Measurements from ENCODE around the gene RIMBP2. TPM values are rescaled to one million over a fixed set of nuclear protein-coding genes. Genes with fewer than 3 reads are reported as not detected.

RIMBP2 gene
- total RNA-seq, 1 experiment from 2014 or later, result not detected

- Mint-ChIP-seq H3K36me3 (ENCODE audit: insufficient read depth, unreplicated experiment) (no peaks in the 10 kb centered on the region), H3K4me1 (ENCODE audit: insufficient read depth, unreplicated experiment) (no peaks in the 10 kb centered on the region), H3K9me3 (ENCODE audit: unreplicated experiment) (no peaks in the 10 kb centered on the region), H3K4me3 (ENCODE audit: unreplicated experiment) (no peak overlapping the region), H3K27me3 (ENCODE audit: insufficient read depth, unreplicated experiment) (peaks cover 68% of the 10 kb centered on the region), H3K27ac (ENCODE audit: low read depth, unreplicated experiment) (no peak overlapping the region)
- TF ChIP-seq CTCF (IDR thresholded peaks at IDR 0.05; ENCODE audit: unreplicated experiment), result no peak
- ChIA-PET CTCF (no interaction called here), POLR2A (no interaction called here)
- intact Hi-C loops (cut with micrococcal nuclease), result no loop called here
- no peak for DNase-seq (ENCODE audit: unreplicated experiment)
- BruUV-seq (replicated peaks), result no TSS peak
Observed at GRCh38 chr12:130683080-130683479, 33.0 kb downstream of the RIMBP2 start.

GRCh38 chr12:130680451-130680990 is 35.6 kb downstream of the RIMBP2 start:
- POLR2A ChIA-PET, result no interaction called here
- Mint-ChIP-seq H3K9me3 (ENCODE audit: unreplicated experiment) (no peaks in the 10 kb centered on the region), H3K4me1 (ENCODE audit: insufficient read depth, unreplicated experiment) (no peaks in the 10 kb centered on the region), H3K27ac (ENCODE audit: low read depth, unreplicated experiment) (no peak overlapping the region), H3K27me3 (ENCODE audit: insufficient read depth, unreplicated experiment) (peaks cover 51% of the 10 kb centered on the region), H3K36me3 (ENCODE audit: insufficient read depth, unreplicated experiment) (no peaks in the 10 kb centered on the region), H3K4me3 (ENCODE audit: unreplicated experiment) (no peak overlapping the region)
- DNase-seq (ENCODE audit: unreplicated experiment), result no peak
- BruUV-seq (replicated peaks), result no TSS peak
- intact Hi-C loops (cut with micrococcal nuclease), result no loop called here
- no peak for TF ChIP-seq CTCF (IDR thresholded peaks at IDR 0.05; ENCODE audit: unreplicated experiment)
- CTCF ChIA-PET, result interaction anchor here (0.7 kb wide), 1 partner anchor 92 kb away, joined by 3 read pairs; no protein-coding TSS in a partner anchor

- H3K4me1 Mint-ChIP-seq (ENCODE audit: insufficient read depth, unreplicated experiment), result no peaks in the 10 kb centered on the region
- H3K27me3 Mint-ChIP-seq (ENCODE audit: insufficient read depth, unreplicated experiment), result peaks cover 26% of the 10 kb centered on the region
- intact Hi-C loops (cut with micrococcal nuclease), result no loop called here
- no peak for TF ChIP-seq CTCF (IDR thresholded peaks at IDR 0.05; ENCODE audit: unreplicated experiment)
- no TSS peak for BruUV-seq (replicated peaks)
- ChIA-PET CTCF (no interaction called here), POLR2A (no interaction called here)
- no peak overlapping the region for H3K27ac Mint-ChIP-seq (ENCODE audit: low read depth, unreplicated experiment)
- no peaks in the 10 kb centered on the region for H3K36me3 Mint-ChIP-seq (ENCODE audit: insufficient read depth, unreplicated experiment)
- H3K4me3 Mint-ChIP-seq (ENCODE audit: unreplicated experiment), result no peak overlapping the region
- DNase-seq (ENCODE audit: unreplicated experiment), result no peak
- H3K9me3 Mint-ChIP-seq (ENCODE audit: unreplicated experiment), result no peaks in the 10 kb centered on the region
Observed at GRCh38 chr12:130677957-130678558, 38.0 kb downstream of the RIMBP2 start.

- H3K9me3 Mint-ChIP-seq (ENCODE audit: unreplicated experiment), result no peaks in the 10 kb centered on the region
- DNase-seq (ENCODE audit: unreplicated experiment), result no peak
- BruUV-seq (replicated peaks), result no TSS peak
- CTCF ChIA-PET, result no interaction called here
- POLR2A ChIA-PET, result no interaction called here
- intact Hi-C loops (cut with micrococcal nuclease), result no loop called here
- no peak for TF ChIP-seq CTCF (IDR thresholded peaks at IDR 0.05; ENCODE audit: unreplicated experiment)
- H3K27me3 Mint-ChIP-seq (ENCODE audit: insufficient read depth, unreplicated experiment), result peaks cover 10% of the 10 kb centered on the region
- H3K27ac Mint-ChIP-seq (ENCODE audit: low read depth, unreplicated experiment), result no peak overlapping the region
- no peaks in the 10 kb centered on the region for H3K4me1 Mint-ChIP-seq (ENCODE audit: insufficient read depth, unreplicated experiment)
- no peak overlapping the region for H3K4me3 Mint-ChIP-seq (ENCODE audit: unreplicated experiment)
- no peaks in the 10 kb centered on the region for H3K36me3 Mint-ChIP-seq (ENCODE audit: insufficient read depth, unreplicated experiment)
Observed at GRCh38 chr12:130675791-130676190, 40.3 kb downstream of the RIMBP2 start.

Data from MCF 10A (cell line).